DND-41 (cell line): Measurements from ENCODE around the gene FCER1G.
"Not testable (repeated sequence)": the region's sequence is repeated elsewhere in the genome, so short reads cannot be mapped to it uniquely, and the experiment has no call there.

ENCODE experiments used
- EZH2 ChIP-seq: IDR thresholded peaks from 3 replicates; pipeline ENCODE4 v1.6.1; 2012; ENCODE audit warnings: borderline replicate concordance, low read depth, mild to moderate bottlenecking, moderate library complexity, low read length, inconsistent platforms; ENCODE audit not compliant: severe bottlenecking
- TF ChIP-seq, protein P1 (sequence below): IDR thresholded peaks from 2 replicates; pipeline ENCODE4 v1.5.1; 2012; ENCODE audit warnings: borderline replicate concordance, low read length, moderate library complexity, mild to moderate bottlenecking; ENCODE audit not compliant: poor library complexity, severe bottlenecking; ENCODE audit errors: extremely low read depth

DNA sequence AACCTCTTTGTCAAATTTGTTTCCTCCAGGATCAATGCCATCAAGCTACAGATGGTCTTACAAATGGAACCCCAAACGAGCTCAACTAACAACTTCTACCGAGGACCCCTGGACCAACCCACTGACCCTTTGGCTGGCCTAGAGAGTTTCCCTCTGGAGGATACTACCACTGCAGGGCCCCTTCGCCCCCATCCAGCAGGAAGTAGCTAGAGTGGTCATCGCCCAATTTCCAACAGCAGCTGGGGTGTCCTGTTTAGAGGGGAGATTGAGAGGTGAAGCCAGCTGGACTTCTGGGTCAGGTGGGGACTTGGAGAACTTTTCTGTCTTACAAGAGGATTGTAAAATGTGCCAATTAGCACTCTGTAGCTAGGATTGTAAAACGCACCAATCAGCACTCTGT, 42.0 kb downstream of the FCER1G start:
- not testable (repeated sequence) for TF ChIP-seq EZH2
- TF ChIP-seq, protein P1, sequence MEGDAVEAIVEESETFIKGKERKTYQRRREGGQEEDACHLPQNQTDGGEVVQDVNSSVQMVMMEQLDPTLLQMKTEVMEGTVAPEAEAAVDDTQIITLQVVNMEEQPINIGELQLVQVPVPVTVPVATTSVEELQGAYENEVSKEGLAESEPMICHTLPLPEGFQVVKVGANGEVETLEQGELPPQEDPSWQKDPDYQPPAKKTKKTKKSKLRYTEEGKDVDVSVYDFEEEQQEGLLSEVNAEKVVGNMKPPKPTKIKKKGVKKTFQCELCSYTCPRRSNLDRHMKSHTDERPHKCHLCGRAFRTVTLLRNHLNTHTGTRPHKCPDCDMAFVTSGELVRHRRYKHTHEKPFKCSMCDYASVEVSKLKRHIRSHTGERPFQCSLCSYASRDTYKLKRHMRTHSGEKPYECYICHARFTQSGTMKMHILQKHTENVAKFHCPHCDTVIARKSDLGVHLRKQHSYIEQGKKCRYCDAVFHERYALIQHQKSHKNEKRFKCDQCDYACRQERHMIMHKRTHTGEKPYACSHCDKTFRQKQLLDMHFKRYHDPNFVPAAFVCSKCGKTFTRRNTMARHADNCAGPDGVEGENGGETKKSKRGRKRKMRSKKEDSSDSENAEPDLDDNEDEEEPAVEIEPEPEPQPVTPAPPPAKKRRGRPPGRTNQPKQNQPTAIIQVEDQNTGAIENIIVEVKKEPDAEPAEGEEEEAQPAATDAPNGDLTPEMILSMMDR: not testable (repeated sequence)
